ENCODE results near the gene UXS1.

UXS1 gene

GRCh38 chr2:106168657-106169056, 25.4 kb downstream of the UXS1 start:
- Histone ChIP-seq H3K27me3 (ENCODE audit: control insufficient read depth, insufficient read depth, low read length) (no peaks in the 10 kb centered on the region), H3K9me3 (ENCODE audit: control insufficient read depth, low read length) (no peaks in the 10 kb centered on the region), H3K36me3 (ENCODE audit: control insufficient read depth, insufficient read depth, low read length) (no peaks in the 10 kb centered on the region), H3K4me1 (ENCODE audit: control insufficient read depth, insufficient read depth, low read length) (peaks cover 7% of the 10 kb centered on the region), H3K9ac (ENCODE audit: low read length) (no peak overlapping the region), H3K4me3 (ENCODE audit: low read length) (no peak overlapping the region)

GRCh38 chr2:106167067-106167466, 27.0 kb downstream of the UXS1 start:
- H3K9ac ChIP-seq (ENCODE audit: low read length): no peak overlapping the region
- H3K9me3 ChIP-seq (ENCODE audit: control insufficient read depth, low read length): no peaks in the 10 kb centered on the region
- H3K36me3 ChIP-seq (ENCODE audit: control insufficient read depth, insufficient read depth, low read length): no peaks in the 10 kb centered on the region
- H3K4me1 ChIP-seq (ENCODE audit: control insufficient read depth, insufficient read depth, low read length): peaks cover 18% of the 10 kb centered on the region
- H3K27me3 ChIP-seq (ENCODE audit: control insufficient read depth, insufficient read depth, low read length): no peaks in the 10 kb centered on the region
- no peak overlapping the region for H3K4me3 ChIP-seq (ENCODE audit: low read length)

GRCh38 chr2:106165561-106165960, 28.5 kb downstream of the UXS1 start:
- H3K4me1 ChIP-seq (ENCODE audit: control insufficient read depth, insufficient read depth, low read length): peaks cover 19% of the 10 kb centered on the region
- H3K9me3 ChIP-seq (ENCODE audit: control insufficient read depth, low read length): no peaks in the 10 kb centered on the region
- H3K36me3 ChIP-seq (ENCODE audit: control insufficient read depth, insufficient read depth, low read length): no peaks in the 10 kb centered on the region
- no peak overlapping the region for H3K4me3 ChIP-seq (ENCODE audit: low read length)
- H3K27me3 ChIP-seq (ENCODE audit: control insufficient read depth, insufficient read depth, low read length): no peaks in the 10 kb centered on the region
- H3K9ac ChIP-seq (ENCODE audit: low read length): no peak overlapping the region

GRCh38 chr2:106165029-106165428, 29.1 kb downstream of the UXS1 start:
- Histone ChIP-seq H3K4me3 (ENCODE audit: low read length) (no peak overlapping the region), H3K27me3 (ENCODE audit: control insufficient read depth, insufficient read depth, low read length) (no peaks in the 10 kb centered on the region), H3K4me1 (ENCODE audit: control insufficient read depth, insufficient read depth, low read length) (peaks cover 19% of the 10 kb centered on the region), H3K36me3 (ENCODE audit: control insufficient read depth, insufficient read depth, low read length) (no peaks in the 10 kb centered on the region), H3K9me3 (ENCODE audit: control insufficient read depth, low read length) (no peaks in the 10 kb centered on the region), H3K9ac (ENCODE audit: low read length) (no peak overlapping the region)

GRCh38 chr2:106163948-106164545, 30.1 kb downstream of the UXS1 start:
- no peak overlapping the region for H3K9ac ChIP-seq (ENCODE audit: low read length)
- H3K4me3 ChIP-seq (ENCODE audit: low read length): no peak overlapping the region

GRCh38 chr2:106161938-106162820, 31.9 kb downstream of the UXS1 start:
- H3K4me3 ChIP-seq (ENCODE audit: low read length): no peak overlapping the region
- H3K4me1 ChIP-seq (ENCODE audit: control insufficient read depth, insufficient read depth, low read length): peaks cover 19% of the 10 kb centered on the region
- no peaks in the 10 kb centered on the region for H3K36me3 ChIP-seq (ENCODE audit: control insufficient read depth, insufficient read depth, low read length)
- no peaks in the 10 kb centered on the region for H3K27me3 ChIP-seq (ENCODE audit: control insufficient read depth, insufficient read depth, low read length)
- no peaks in the 10 kb centered on the region for H3K9me3 ChIP-seq (ENCODE audit: control insufficient read depth, low read length)
- no peak overlapping the region for H3K9ac ChIP-seq (ENCODE audit: low read length)

More at GRCh38 chr2:106163948-106164545, 30.1 kb downstream of the UXS1 start:
- Histone ChIP-seq H3K4me1 (ENCODE audit: control insufficient read depth, insufficient read depth, low read length) (peaks cover 19% of the 10 kb centered on the region), H3K36me3 (ENCODE audit: control insufficient read depth, insufficient read depth, low read length) (no peaks in the 10 kb centered on the region), H3K27me3 (ENCODE audit: control insufficient read depth, insufficient read depth, low read length) (no peaks in the 10 kb centered on the region), H3K9me3 (ENCODE audit: control insufficient read depth, low read length) (no peaks in the 10 kb centered on the region)

GRCh38 chr2:106161341-106161740, 32.8 kb downstream of the UXS1 start:
- no peaks in the 10 kb centered on the region for H3K27me3 ChIP-seq (ENCODE audit: control insufficient read depth, insufficient read depth, low read length)
- peaks cover 19% of the 10 kb centered on the region for H3K4me1 ChIP-seq (ENCODE audit: control insufficient read depth, insufficient read depth, low read length)
- H3K4me3 ChIP-seq (ENCODE audit: low read length): no peak overlapping the region
- no peaks in the 10 kb centered on the region for H3K36me3 ChIP-seq (ENCODE audit: control insufficient read depth, insufficient read depth, low read length)
- H3K9ac ChIP-seq (ENCODE audit: low read length): no peak overlapping the region
- H3K9me3 ChIP-seq (ENCODE audit: control insufficient read depth, low read length): no peaks in the 10 kb centered on the region

- Histone ChIP-seq H3K27me3 (ENCODE audit: control insufficient read depth, insufficient read depth, low read length) (no peaks in the 10 kb centered on the region), H3K9ac (ENCODE audit: low read length) (no peak overlapping the region), H3K36me3 (ENCODE audit: control insufficient read depth, insufficient read depth, low read length) (no peaks in the 10 kb centered on the region), H3K4me3 (ENCODE audit: low read length) (no peak overlapping the region), H3K9me3 (ENCODE audit: control insufficient read depth, low read length) (no peaks in the 10 kb centered on the region), H3K4me1 (ENCODE audit: control insufficient read depth, insufficient read depth, low read length) (peaks cover 19% of the 10 kb centered on the region)
These were observed 33.3 kb downstream of the UXS1 start for GRCh38 chr2:106160786-106161261.

GRCh38 chr2:106159866-106160785, 34.0 kb downstream of the UXS1 start:
- H3K36me3 ChIP-seq (ENCODE audit: control insufficient read depth, insufficient read depth, low read length): no peaks in the 10 kb centered on the region
- peaks cover 19% of the 10 kb centered on the region for H3K4me1 ChIP-seq (ENCODE audit: control insufficient read depth, insufficient read depth, low read length)
- no peaks in the 10 kb centered on the region for H3K9me3 ChIP-seq (ENCODE audit: control insufficient read depth, low read length)
- H3K27me3 ChIP-seq (ENCODE audit: control insufficient read depth, insufficient read depth, low read length): no peaks in the 10 kb centered on the region
- no peak overlapping the region for H3K4me3 ChIP-seq (ENCODE audit: low read length)
- H3K9ac ChIP-seq (ENCODE audit: low read length): no peak overlapping the region

GRCh38 chr2:106158871-106159270, 35.2 kb downstream of the UXS1 start:
- H3K4me1 ChIP-seq (ENCODE audit: control insufficient read depth, insufficient read depth, low read length): peaks cover 14% of the 10 kb centered on the region
- no peaks in the 10 kb centered on the region for H3K27me3 ChIP-seq (ENCODE audit: control insufficient read depth, insufficient read depth, low read length)
- H3K9ac ChIP-seq (ENCODE audit: low read length): no peak overlapping the region
- H3K36me3 ChIP-seq (ENCODE audit: control insufficient read depth, insufficient read depth, low read length): no peaks in the 10 kb centered on the region
- H3K4me3 ChIP-seq (ENCODE audit: low read length): no peak overlapping the region
- no peaks in the 10 kb centered on the region for H3K9me3 ChIP-seq (ENCODE audit: control insufficient read depth, low read length)

GRCh38 chr2:106158131-106158530, 36.0 kb downstream of the UXS1 start:
- no peak overlapping the region for H3K9ac ChIP-seq (ENCODE audit: low read length)
- no peaks in the 10 kb centered on the region for H3K9me3 ChIP-seq (ENCODE audit: control insufficient read depth, low read length)
- no peaks in the 10 kb centered on the region for H3K36me3 ChIP-seq (ENCODE audit: control insufficient read depth, insufficient read depth, low read length)
- no peaks in the 10 kb centered on the region for H3K27me3 ChIP-seq (ENCODE audit: control insufficient read depth, insufficient read depth, low read length)
- H3K4me3 ChIP-seq (ENCODE audit: low read length): no peak overlapping the region
- H3K4me1 ChIP-seq (ENCODE audit: control insufficient read depth, insufficient read depth, low read length): peaks cover 11% of the 10 kb centered on the region

Measured in mucosa of stomach (tissue), 1 donor.